ENCODE data around the gene GSS. TPM values are rescaled to one million over a fixed set of nuclear protein-coding genes. Genes with fewer than 3 reads are reported as not detected.
"Not testable (repeated sequence)": the region's sequence is repeated elsewhere in the genome, so short reads cannot be mapped to it uniquely, and the experiment has no call there.

The GSS gene
- total and polyA plus RNA-seq, 3 donors from 2014 or later, result 52.8 to 87.9 (median 79.3) TPM

DNA sequence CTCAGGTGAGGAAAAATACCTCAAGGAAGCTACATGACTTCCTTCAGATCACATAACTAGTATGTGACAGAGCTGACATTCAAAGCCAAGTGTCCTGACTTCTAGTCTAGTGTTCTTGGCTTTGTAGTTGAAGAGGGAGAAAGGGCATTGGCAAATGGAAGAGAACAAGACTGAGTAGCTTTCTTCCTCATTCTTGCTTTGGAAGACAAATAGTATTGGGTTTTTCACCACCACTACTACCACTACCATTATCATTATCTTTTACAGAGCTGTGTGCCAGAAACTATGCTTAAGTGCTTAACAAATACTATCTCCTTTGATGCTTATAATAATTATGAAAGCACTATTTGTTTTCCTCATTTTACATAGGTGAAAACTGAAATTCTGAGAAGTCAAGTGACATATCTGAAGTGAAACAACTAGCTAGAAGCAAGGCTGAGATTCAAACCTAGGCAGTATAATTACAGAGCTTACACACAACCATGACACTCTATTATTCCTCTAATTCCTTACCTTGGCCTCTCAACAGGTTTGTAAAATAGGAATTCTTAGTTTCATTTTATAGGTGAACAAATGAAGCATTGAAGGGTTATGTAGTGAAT, 72.4 kb downstream of the GSS start:
- no peaks in the 10 kb centered on the region for H3K36me3 ChIP-seq (ENCODE audit: low read depth, missing control alignments)
- no peak overlapping the region for H3K27ac ChIP-seq
- DNase-seq, result no peak
- H3K4me3 ChIP-seq, result no peak overlapping the region
- no peaks in the 10 kb centered on the region for H3K27me3 ChIP-seq
- no peaks in the 10 kb centered on the region for H3K9me3 ChIP-seq
- TF ChIP-seq, protein P1, sequence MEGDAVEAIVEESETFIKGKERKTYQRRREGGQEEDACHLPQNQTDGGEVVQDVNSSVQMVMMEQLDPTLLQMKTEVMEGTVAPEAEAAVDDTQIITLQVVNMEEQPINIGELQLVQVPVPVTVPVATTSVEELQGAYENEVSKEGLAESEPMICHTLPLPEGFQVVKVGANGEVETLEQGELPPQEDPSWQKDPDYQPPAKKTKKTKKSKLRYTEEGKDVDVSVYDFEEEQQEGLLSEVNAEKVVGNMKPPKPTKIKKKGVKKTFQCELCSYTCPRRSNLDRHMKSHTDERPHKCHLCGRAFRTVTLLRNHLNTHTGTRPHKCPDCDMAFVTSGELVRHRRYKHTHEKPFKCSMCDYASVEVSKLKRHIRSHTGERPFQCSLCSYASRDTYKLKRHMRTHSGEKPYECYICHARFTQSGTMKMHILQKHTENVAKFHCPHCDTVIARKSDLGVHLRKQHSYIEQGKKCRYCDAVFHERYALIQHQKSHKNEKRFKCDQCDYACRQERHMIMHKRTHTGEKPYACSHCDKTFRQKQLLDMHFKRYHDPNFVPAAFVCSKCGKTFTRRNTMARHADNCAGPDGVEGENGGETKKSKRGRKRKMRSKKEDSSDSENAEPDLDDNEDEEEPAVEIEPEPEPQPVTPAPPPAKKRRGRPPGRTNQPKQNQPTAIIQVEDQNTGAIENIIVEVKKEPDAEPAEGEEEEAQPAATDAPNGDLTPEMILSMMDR (IDR thresholded peaks at IDR 0.05), result no peak
- no peak for TF ChIP-seq POLR2A (IDR thresholded peaks at IDR 0.05)
- no peaks in the 10 kb centered on the region for H3K4me1 ChIP-seq
- intact Hi-C loops (cut with DNase I; ENCODE audit: low total_unique reads), result no loop called here

DNA sequence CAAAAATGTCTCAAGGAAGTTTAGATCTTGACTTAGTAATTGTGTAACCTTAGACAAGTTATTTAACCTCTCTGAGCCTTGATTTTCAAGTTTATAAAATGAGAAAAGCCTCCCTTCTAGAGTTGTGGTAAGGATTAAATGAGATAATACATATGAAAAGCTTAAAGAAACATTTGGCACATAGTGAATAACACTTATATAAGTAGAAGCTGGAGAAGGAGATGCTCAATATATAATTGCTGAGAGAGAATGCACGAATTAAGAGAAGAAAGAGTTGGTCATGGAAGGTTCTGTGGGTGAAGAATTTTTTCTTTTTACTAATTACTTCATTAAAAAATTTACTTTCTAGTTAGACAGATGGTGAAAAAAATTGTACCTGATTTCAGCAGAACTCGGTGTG, 73.9 kb downstream of the GSS start:
- Histone ChIP-seq H3K4me3 (no peak overlapping the region), H3K4me1 (peaks cover 4% of the 10 kb centered on the region), H3K27me3 (no peaks in the 10 kb centered on the region), H3K27ac (no peak overlapping the region), H3K9me3 (no peaks in the 10 kb centered on the region), H3K36me3 (ENCODE audit: low read depth, missing control alignments) (no peaks in the 10 kb centered on the region)
- no peak for DNase-seq
- no peak for TF ChIP-seq POLR2A (IDR thresholded peaks at IDR 0.05)
- TF ChIP-seq, protein P1 (IDR thresholded peaks at IDR 0.05), result no peak
- WGBS, 2 donors, result 75 to 82% methylated on average over 2 of the region's 2 CpGs
- intact Hi-C loops (cut with DNase I; ENCODE audit: low total_unique reads), result no loop called here

DNA sequence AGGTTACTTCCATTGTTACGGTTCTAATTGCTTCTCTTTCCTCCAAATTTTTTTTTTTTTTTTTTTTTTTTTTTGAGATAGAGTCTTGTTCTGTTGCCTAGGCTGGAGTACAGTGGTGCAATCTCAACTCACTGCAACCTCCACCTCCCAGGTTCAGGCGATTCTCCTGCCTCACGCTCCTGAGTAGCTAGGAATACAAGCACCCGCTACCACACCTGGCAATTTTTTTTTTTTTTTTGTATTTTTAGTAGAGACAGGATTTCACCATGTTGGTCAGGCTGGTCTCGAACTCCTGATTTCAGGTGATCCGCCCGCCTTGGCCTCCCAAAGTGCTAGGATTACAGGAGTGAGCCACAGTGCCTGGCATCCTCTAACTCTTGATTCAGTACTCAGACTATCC, 74.6 kb downstream of the GSS start:
- 89% methylated on average over 7 of the region's 7 CpGs for WGBS, 2 donors
- H3K4me3 ChIP-seq; intact Hi-C loops (cut with DNase I; ENCODE audit: low total_unique reads); DNase-seq; H3K27me3 ChIP-seq; H3K9me3 ChIP-seq; H3K27ac ChIP-seq; H3K36me3 ChIP-seq (ENCODE audit: low read depth, missing control alignments); H3K4me1 ChIP-seq: not testable (repeated sequence)

DNA sequence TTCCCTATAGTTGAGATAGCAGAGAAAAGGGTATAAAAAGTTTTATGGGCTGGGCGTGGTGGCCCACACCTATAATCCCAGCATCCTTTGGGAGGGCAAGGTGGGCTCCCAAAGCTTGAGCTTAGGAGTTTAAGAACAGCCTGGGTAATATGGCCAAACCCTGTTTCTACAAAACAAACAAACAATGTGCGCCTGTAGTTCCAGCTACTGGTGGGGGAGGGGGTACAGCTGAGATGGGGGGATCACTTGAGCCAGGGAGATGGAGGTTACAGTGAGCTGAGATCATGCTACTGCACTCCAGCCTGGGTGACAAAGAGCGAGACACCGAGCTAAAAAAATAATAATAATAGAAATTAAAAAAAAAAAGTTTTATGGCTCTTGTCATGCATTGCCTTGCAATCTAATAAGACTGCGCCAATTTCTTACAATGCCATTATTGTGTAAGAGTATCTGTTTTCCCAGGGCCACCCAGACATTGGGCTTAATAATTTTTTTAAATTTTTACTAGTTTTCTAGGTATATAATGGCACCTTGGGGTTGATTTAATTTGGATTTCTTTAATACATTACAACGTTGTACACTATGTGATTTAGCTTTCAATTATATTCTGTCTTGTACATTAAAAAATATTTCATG, 75.3 kb downstream of the GSS start:
- WGBS, 2 donors, result 82 to 93% methylated on average over 6 of the region's 6 CpGs
- no peak for TF ChIP-seq POLR2A (IDR thresholded peaks at IDR 0.05)
- TF ChIP-seq, protein P1 (IDR thresholded peaks at IDR 0.05), result no peak
- H3K9me3 ChIP-seq, result no peaks in the 10 kb centered on the region
- intact Hi-C loops (cut with DNase I; ENCODE audit: low total_unique reads), result no loop called here
- H3K27me3 ChIP-seq, result no peaks in the 10 kb centered on the region
- H3K4me1 ChIP-seq, result peaks cover 4% of the 10 kb centered on the region
- no peak for DNase-seq
- H3K27ac ChIP-seq, result no peak overlapping the region
- H3K4me3 ChIP-seq, result no peak overlapping the region
- H3K36me3 ChIP-seq (ENCODE audit: low read depth, missing control alignments), result no peaks in the 10 kb centered on the region

MicroRNA genes within 50 kb of the gene (microRNA counts, 767-probe panel; counts per million panel counts)
- microRNA hsa-miR-499a-3p, result 0 to 152 counts per million in 2 donors
- 0 to 152 counts per million in 2 donors for microRNA hsa-miR-499a-5p
- microRNA hsa-miR-499b-3p, result 0 to 152 counts per million in 2 donors
- microRNA hsa-miR-499b-5p, result 0 to 152 counts per million in 2 donors

Small RNA genes lying within 50 kb of the gene (microRNA-seq; reads per million reads assigned to microRNA genes)
- 0 reads per million in 2 donors for gene MIR499A (ENCODE audit: borderline number of aligned reads in 2 of 2, borderline replicate concordance in 1 of 2)
- 0 reads per million in 2 donors for gene MIR499B (ENCODE audit: borderline number of aligned reads in 2 of 2, borderline replicate concordance in 1 of 2)

Small RNA genes lying within 50 kb of the gene (small RNA-seq; reads per million reads assigned to genes)
- 0.09 to 0.19 reads per million in 2 donors for gene MIR499A

Other genes starting within 250 kb of the GSS start
- gene NCOA6, start 130.2 kb downstream of the GSS start, total RNA-seq, result 10 to 100 TPM; 48.1 to 54.4 TPM
- 45.2 TPM for gene NCOA6, start 130.2 kb downstream of the GSS start, polyA plus RNA-seq (ENCODE audit: insufficient read depth, low read depth, low replicate concordance)
- gene GGT7, start 83.0 kb downstream of the GSS start, total RNA-seq, result 10 to 100 TPM; 22.6 to 24.1 TPM
- gene GGT7, start 83.0 kb downstream of the GSS start, polyA plus RNA-seq (ENCODE audit: insufficient read depth, low read depth, low replicate concordance), result 13.4 TPM
- 10 to 100 TPM; 58.2 to 63.7 TPM for gene ACSS2, start 79.2 kb downstream of the GSS start, total RNA-seq
- gene ACSS2, start 79.2 kb downstream of the GSS start, polyA plus RNA-seq (ENCODE audit: insufficient read depth, low read depth, low replicate concordance), result 39.7 TPM
- 10 to 100 TPM; 21.8 to 30.2 TPM for gene MYH7B, start 62 bp upstream of the GSS start, total RNA-seq
- 24.3 TPM for gene MYH7B, start 62 bp upstream of the GSS start, polyA plus RNA-seq (ENCODE audit: insufficient read depth, low read depth, low replicate concordance)
- 10 to 100 TPM; 76.6 to 78.4 TPM for gene TRPC4AP, start 137.0 kb upstream of the GSS start, total RNA-seq
- 68.8 TPM for gene TRPC4AP, start 137.0 kb upstream of the GSS start, polyA plus RNA-seq (ENCODE audit: insufficient read depth, low read depth, low replicate concordance)
- 10 to 100 TPM; 14.0 to 16.9 TPM for gene EDEM2, start 191.5 kb upstream of the GSS start, total RNA-seq
- 15.7 TPM for gene EDEM2, start 191.5 kb upstream of the GSS start, polyA plus RNA-seq (ENCODE audit: insufficient read depth, low read depth, low replicate concordance)
- gene PROCR, start 216.3 kb upstream of the GSS start, total RNA-seq, result 1 to 10 TPM; 7.2 to 8.2 TPM
- gene PROCR, start 216.3 kb upstream of the GSS start, polyA plus RNA-seq (ENCODE audit: insufficient read depth, low read depth, low replicate concordance), result 23.6 TPM

All from testis (tissue), 3 donors.